Activated T-helper 9 cell treated with anti-CD3 and anti-CD28 coated beads, Interleukin-2, amount 50 U/mL, for 16 hours (primary cell): ENCODE measurements around the gene ZNRF3.
"Not testable (repeated sequence)": the region's sequence is repeated elsewhere in the genome, so short reads cannot be mapped to it uniquely, and the experiment has no call there.

Source experiments
- DNase-seq: peaks from one replicate; pipeline ENCODE4 v3.0.0-alpha.2; 2020; ENCODE audit warnings: low read depth

The ZNRF3 gene

GRCh38 chr22:28884747-28885350, 1.5 kb downstream of the ZNRF3 start:
- DNase-seq = no peak

- no peak for DNase-seq
These were observed 2.6 kb downstream of the ZNRF3 start for GRCh38 chr22:28885939-28886338.

DNA sequence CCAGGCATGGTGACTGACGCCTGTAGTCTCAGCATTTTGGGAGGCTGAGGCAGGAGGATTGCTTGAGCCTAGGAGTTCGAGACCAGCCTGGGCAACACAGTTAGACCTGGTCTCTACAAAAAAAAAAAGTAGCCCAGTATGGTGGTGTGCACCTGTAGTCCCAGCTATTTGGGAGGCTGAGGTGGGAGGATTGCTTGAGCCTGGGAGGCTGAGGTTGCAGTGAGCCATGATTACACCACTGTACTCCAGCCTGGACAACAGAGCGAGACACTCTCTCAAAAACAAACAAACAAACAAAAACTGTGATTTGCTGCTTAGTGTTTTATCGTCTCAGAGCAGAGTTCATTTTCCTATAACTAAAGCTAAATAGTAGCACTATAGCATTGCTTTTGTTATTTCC, 3.3 kb downstream of the ZNRF3 start:
- not testable (repeated sequence) for DNase-seq

GRCh38 chr22:28887725-28888459, 4.5 kb downstream of the ZNRF3 start:
- no peak for DNase-seq

DNA sequence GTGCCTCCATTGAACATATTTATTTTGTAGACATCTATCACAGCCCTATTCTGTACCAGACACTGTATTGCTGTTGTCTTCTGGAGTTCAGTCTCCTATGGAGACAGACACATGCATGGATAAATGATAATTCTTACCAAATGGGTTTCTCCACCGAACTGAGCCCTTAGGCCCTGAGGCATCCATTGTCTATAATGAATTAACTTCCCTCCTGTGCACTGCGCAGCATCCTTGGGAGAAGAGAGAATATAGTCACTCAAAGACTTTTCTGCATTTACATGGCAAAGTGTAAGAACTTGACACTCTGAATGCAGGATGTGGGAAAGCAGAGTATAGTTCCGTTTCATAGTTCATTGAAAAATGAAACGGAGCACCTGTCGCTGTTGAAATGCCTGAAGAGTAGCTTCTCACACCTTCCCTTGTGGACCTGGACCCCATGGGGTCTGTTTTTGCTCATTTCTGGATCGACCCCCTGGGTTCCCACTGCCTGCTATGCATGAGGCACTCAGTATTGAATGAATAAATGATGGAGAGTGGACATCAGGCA, 6.2 kb downstream of the ZNRF3 start:
- no peak for DNase-seq

- no peak for DNase-seq
These were observed 7.9 kb downstream of the ZNRF3 start for GRCh38 chr22:28891156-28891733.

- DNase-seq = no peak
These were observed 8.9 kb downstream of the ZNRF3 start for GRCh38 chr22:28892175-28892731.

DNA sequence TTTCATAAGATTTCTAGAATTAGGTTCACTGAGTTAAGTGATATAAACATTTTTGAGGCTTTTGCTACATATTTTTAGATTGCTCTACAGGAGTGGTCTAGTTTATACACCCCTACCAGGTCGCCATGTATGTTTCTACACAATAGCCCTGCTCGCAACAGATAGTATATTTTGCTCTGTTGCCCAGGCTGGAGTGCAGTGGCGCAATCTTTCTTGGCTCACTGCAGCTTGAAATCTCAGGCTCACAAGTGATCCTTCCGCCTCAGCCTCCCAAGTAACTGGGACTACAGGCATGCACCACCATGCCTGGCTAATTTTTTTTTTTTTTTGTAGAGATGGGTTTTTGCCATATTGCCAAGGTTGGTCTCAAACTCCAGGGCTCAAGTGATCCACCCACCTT, 10.4 kb downstream of the ZNRF3 start:
- no peak for DNase-seq

DNA sequence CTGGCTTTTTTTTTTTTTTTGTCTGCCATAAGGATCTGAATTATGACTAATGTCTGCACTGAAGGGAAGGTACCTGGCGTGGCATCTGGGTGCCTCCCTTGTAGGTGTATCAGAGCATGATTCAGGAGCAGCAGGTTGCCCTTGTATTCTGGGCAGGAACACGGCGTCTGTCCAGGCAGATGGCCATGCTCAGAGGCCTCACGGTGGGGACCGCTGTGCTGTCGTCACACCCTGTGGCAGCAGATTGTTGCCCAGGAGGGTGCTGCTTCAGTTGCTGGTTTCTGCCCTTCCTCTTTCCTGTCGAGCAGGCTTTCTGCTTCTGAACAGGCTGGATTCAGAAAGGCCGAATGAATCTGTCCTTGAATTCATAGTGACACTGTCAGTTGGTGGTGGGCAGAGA, 11.0 kb downstream of the ZNRF3 start:
- no peak for DNase-seq

GRCh38 chr22:28894807-28895206, 11.4 kb downstream of the ZNRF3 start:
- no peak for DNase-seq

DNA sequence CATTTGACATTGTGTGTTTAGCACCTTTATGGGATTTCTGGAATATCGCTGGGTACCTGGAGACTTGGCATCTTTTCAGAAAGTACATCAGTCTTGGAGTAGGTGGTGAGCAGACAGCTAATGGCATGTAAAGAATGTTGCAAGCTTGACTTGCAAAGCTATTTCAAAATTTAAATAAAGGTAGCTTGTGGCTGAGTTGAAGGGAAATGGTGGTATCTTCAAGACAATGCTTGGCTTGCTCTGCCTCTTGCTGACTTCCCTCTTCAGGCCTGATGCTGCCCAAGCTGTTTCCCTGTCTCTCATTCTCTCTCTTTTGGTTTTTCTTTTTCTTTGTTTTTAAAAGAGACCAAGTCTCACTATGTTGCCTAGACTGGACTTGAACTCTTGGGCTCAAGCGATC, 13.2 kb downstream of the ZNRF3 start:
- DNase-seq = no peak

DNA sequence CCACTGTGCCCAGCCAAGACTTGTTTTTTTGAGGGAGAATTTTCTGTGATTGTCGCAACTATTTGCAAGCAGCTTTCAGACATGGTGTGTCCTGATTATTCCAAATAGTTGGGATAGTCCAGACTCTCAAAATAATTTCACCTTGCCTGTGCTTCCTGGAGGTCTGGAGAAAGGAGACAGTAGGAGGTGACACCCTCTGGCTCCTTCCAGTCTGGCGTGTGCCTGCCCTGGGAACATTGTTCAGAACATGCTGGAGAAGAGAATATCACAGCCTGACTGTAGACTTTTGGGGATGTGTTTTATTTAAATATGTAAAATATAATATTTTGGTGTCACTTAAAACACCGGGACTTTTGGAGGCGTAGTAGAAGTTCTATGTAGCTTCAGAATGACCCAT, 14.9 kb downstream of the ZNRF3 start:
- no peak for DNase-seq

DNA sequence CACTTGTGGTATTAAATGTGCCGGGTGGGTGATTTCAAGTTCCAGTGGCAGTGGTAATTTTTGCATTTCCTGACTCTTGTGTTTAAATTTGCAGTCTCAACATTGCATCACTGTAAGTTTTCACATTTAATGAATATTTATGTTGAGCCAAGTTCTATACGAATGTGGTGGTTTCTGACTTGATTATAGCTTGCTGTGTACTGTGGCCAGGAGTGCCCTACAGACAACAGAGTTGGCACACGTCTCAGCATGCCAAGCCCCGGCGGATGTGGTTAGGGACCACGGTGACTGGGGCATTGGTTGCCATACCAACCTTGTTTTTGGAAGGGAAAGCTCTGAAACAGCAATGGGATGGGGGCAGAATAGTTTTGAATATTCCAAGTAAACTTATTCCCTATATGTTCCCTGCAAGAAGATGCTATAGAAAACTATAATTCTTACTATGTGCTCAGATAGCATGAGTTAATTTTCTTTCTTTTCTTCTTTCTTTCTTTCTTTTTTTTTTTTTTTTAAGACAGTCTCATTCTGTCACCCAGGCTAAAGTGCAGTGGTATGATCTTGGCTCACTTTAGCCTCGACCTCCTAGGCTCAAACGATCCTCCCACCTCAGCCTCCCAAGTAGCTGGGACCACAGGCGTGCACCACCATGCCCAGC, 16.0 kb downstream of the ZNRF3 start:
- no peak for DNase-seq

GRCh38 chr22:28900379-28900925, 17.1 kb downstream of the ZNRF3 start:
- DNase-seq = no peak

DNA sequence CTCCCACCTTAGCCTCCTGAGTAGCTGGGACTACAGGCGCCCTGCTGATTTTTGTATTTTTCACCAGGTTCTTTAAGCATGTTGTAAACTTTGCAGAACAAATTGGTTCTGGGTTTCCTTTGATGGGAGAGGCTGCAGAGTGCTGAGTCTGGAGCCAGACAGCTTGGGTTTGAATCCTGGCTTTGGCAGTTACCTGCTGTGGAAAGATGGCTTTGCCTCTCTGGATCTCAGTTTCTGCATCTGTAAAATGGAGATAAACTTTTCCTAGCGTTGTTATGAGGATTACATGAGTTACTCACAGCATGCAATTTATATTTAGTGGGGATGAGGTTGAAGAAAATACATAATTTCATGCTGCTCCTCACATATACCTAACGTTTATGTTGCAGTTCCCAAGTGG, 19.1 kb downstream of the ZNRF3 start:
- no peak for DNase-seq

GRCh38 chr22:28903080-28903479, 19.7 kb downstream of the ZNRF3 start:
- no peak for DNase-seq

GRCh38 chr22:28903729-28904128, 20.4 kb downstream of the ZNRF3 start:
- DNase-seq = no peak

DNA sequence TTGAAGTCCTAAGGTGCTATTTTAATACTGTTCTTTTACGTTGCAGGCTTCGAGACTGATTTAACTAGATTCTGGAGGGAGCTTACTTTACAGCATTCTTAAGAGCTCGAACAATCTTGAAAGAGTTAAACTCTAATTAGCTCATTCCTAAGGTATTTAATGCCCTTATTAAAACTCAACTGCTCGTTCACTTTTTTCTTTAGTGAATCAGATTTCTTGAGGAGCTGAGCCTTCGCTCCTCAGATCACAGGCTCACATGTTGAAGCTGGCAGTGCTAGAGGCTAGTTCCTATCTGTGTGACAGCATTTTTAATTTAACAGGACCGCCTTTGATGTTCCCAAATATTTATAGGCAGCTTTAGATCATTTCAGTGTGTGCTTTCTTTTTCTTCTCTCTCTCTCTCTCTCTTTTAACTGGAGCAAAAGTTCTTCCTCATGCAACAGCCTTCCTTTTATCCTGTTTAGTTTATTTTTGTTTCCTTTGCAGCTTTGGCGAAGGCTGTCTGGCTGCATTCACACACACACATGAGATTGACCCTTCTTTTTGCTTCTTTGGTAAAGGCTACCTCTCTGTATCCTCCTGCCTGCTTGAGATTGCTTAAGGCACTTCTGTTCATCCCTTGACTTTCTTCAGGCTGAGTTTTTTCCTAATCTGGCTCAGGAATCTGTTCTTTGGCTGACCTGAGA, 21.0 kb downstream of the ZNRF3 start:
- DNase-seq = no peak

DNA sequence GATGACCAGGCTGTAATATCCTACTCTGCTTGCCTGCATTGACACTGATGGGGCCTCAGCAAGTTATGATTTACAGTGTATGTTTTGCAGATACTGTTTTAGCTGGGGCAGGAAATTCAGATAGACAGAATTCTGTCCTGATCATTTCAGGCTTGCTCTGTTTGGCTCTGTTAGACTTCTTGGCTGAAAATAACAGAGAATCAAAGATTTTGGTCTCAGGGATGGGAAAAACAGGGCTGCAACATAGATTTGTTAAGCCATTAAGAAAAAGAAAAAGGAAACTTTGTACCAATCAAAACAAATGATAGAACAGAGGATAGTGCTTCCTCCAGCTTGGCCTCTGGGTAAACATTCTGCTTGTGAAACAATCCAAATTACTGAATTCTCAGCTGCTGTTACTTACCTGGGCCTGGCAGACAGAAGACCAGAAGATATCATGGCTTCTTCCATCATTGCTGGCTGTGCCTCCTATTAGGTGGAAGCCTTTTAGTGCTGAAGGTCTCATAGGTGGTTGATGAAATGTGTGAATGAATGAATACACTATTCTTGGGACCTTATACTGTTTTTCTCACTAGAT, 22.0 kb downstream of the ZNRF3 start:
- DNase-seq = no peak

DNA sequence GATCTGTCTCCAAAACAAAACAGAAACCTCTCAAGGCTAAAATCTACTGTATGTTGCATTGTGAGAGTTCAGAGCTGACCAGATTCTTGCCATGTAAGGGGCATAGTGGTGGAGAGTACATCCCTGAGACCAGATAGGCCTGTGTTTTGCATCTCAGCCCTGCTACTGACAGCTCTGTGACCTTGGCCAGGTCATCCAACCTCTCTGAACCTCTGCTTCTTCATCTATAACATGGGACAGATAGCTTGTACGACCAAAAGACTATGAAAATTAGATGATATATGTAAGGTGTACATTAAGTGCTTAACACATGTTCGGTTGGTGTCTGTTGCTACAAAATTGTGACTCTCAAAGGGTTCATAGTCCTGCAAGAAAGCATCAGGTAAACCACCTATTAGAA, 22.9 kb downstream of the ZNRF3 start:
- no peak for DNase-seq

DNA sequence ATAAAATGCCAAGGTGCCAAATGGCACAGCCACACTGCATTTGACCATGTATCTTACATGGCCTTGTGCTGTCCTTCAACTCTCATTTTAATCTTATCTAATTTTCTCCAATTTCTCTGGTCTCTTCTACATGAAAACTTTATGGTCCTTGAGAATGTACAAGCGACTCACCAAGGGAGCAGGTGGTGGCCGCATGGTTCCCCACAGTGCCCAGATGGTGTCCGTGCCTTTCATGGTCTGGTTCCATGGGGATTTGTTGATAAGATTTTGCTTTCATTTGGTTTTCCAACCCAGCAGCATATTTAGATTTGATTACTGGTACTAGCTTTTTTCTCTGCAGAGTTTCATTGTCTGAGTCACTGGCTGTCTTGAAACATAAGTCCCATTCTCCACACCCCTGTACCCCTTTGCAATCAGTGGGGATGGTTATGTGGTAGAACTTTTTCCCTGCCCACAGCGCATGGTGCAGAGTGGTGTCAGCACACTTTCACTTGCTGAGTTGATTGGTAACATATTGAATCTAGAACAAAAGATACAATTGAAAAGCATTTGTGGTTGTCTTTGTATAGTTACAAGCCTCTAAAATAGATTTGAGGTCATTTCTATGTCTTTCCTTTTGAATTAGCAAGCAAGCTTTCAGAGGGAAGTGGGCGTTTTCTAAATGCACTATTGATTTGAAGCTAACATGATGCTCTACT, 24.1 kb downstream of the ZNRF3 start:
- DNase-seq = peak; percentile 12
